Muscle of back (tissue), 11 donors: Measurements from ENCODE around the gene FAM187B. TPM values are rescaled to one million over a fixed set of nuclear protein-coding genes. Genes with fewer than 3 reads are reported as not detected.
A peak's percentile ranks its signal among the peaks of the same experiment; 100 is the strongest.
"Not testable (repeated sequence)": the region's sequence is repeated elsewhere in the genome, so short reads cannot be mapped to it uniquely, and the experiment has no call there.

Experiments used
- DNase-seq, 3 donors: peaks; one replicate each; pipeline versions ENCODE4 v3.0.0 to v3.0.0-alpha.2; 2013
- polyA plus RNA-seq, 10 donors: library from polyadenylated mRNA; unstranded; fragments of 120-200 nt; gene quantifications; one replicate each; pipeline ENCODE4 v1.2.1, GENCODE V29; 2013; ENCODE audit not compliant: insufficient read length in 10 of 10

Gene FAM187B
- polyA plus RNA-seq, 10 donors = 0.19 TPM; not detected in 9

GRCh38 chr19:35236638-35237400 is 8.3 kb upstream of the FAM187B start:
- DNase-seq = no peak

- no peak for DNase-seq
These were observed 4.4 kb upstream of the FAM187B start for GRCh38 chr19:35232912-35233311.

- no peak for DNase-seq
These were observed 3.6 kb upstream of the FAM187B start for GRCh38 chr19:35231956-35232645.

GRCh38 chr19:35229601-35230000 is 1.1 kb upstream of the FAM187B start:
- DNase-seq = no peak

DNA sequence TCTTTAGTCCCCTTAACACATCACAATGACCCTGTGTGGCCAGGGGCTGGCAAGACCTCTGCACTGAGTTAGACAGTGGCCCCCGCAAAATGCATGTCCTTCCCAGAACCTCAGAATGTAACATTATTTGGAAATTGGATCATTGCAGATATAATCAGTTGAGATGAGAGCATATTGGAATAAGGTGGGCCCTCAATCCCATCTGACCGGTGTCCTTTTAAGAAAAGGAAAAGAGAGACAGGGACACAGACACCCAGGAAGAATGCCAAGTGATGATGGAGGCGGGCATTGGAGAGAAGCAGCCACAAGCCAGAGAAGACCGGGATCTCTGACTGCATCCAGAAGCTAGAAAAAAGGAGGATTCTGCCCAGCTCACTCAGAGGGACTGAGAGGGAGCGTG is 1.8 kb downstream of the FAM187B start:
- no peak for DNase-seq

- DNase-seq = no peak
These were observed 2.6 kb downstream of the FAM187B start for GRCh38 chr19:35225951-35226350.

DNA sequence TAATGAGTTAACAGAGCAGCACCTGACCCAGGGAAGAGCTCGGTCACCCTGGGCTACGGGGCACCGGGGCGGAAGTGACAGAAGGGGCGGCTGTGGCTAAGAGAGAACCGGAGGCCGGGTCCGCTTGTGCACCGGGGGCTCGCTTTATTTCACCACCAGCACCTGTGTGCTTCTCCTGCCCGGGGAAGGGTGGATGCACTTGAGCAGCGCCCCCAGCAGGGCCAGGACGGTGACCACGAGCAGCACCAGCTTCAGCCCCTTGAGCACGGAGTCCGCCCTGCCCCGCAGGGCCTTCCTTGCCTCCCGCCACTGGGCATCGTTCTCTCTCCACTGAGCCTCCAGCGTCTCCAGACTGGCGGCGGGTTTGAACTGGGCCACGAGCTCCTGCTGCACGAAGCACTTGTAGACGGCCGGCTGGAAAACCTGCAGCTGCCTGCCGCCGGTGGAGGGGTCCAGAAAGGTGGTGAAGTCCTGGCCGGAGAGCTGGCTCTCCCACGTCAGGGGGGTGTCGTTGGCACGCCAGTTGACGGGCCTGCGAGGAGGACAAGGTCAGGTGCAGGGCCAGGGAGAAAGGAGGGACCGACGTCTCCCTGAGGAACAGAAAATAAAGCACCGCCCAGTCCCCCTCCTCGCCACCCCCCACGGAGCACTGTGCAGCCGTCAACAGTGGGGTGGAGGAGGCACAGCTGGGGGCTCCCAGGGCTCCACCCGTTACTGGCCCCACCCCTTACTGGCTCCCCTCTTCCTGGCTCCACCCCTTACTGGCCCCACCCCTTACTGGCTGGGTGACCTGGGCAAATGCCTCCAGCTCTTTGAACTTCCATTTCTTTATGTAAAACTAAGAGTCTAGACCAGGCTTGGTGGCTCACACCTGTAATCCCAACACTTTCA is 3.6 kb downstream of the FAM187B start:
- DNase-seq = no peak

DNA sequence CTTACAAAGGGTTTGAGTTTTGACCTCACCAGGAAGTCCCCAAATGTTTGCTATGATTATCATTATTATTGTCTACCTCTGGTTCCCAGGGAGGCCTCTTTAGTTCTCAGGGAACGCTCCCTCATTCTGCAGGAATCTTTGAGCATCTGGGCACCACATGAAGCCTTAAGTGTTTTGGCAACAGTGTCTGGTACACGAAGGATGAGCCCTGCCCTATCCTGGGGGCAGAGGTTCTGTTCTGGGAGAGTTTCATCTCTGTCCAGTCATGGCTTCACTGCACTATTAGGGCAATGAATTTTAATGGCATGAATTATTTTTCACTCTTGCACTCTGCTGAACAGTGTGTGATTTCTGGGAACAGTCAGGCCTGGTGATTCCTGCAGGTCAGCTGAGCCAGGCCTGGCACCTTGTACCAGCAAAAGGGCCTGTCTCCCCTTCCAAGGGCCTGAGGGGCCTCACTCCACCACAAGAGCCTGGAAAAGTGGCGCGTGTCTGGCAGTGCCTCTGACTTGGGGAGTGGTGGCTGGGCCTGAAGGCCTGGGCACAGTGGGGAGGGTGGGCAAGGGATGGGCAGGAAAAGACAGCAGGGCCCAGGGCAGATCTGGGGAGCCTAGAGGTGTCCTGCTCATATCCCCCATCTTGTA is 4.6 kb downstream of the FAM187B start:
- DNase-seq = no peak

- DNase-seq = no peak
These were observed 5.3 kb downstream of the FAM187B start for GRCh38 chr19:35223084-35223790.

DNA sequence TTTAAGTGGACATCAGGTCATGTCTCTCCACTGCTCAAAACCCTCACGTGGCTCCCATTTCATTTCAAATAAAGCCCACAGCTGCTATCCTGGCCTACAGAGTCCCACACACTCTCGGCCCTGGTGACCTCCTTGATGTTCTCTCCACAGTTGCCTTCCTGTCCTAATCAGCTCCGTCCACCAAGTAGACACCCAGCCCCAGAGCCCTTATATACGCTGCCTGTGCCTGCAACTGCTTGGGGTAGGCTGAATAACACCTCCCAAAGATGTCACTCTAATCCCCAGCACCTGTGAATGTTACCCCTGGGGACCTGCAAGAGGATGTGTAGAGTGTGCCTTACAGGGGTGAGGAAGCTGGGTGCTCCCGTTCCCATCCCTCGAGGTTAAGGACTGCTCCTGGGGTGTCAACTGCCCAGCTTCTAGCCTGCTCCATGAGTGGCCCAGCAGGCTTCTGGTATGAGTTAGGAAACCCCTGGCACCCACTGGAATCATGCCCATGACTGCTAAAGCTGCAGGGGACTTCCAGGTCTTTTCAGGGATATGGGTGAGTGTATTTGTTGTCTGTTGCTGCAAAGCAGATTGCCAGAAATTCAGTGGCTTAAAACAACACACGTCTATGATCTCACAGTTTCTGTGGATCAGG is 6.0 kb downstream of the FAM187B start:
- no peak for DNase-seq

DNA sequence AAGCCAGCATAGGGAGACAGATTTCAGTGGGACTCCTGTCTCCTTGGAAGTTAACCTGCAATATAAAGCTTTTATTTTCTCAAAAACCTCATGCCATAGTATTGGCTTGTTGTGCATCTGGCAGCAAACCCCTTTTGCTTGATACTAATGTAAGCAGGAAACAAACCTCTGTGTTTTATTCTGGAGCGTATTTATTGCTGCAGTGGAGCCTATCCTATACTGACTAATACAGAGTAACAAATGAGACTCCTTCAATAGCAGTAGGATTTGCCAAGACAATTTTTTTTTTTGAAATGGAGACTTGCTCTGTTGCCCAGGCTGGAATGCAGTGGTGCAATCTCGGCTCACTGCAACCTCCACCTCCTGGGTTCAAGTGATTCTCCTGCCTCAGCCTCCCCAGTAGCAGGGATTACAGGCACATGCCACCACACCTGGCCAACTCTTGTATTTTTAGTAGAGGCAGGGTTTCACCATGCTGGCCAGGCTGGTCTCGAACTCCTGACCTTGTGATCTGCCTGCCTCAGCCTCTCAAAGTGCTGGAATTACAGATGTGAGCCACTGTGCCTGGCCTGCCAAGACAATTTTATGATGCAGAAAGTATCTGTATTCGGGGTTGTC is 7.5 kb downstream of the FAM187B start:
- not testable (repeated sequence) for DNase-seq

DNA sequence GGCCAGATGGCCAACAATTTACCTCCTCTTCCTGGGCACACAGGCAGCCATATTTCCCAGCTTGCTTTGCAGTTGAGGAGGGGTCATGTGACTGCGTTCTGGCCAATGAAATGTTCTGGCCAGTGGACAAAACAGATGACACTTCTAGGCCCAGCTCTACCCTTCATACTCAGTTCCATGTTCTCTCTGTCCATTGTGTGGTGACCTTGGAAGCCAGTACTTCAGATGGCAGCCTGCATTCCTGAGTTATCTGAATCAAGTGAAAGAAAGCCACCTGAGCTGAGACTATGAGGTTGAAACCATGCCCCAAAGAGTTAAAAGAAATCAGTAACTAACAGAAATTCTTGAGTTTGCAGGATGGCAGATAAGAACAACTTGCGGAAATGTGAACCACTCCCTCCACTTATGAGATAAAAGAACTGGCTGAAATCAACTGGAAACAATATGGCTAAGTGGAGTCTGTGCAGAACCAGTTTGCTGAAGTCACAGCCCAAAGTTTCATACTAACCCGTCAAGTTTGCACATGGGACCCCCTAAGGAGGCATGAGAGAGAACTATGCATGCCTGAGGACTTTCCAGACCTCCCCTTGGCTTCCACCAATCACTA is 8.1 kb downstream of the FAM187B start:
- DNase-seq = no peak

- DNase-seq = no peak
These were observed 9.5 kb downstream of the FAM187B start for GRCh38 chr19:35219008-35219407.

GRCh38 chr19:35217649-35217990 is 10.9 kb downstream of the FAM187B start:
- DNase-seq = no peak

DNA sequence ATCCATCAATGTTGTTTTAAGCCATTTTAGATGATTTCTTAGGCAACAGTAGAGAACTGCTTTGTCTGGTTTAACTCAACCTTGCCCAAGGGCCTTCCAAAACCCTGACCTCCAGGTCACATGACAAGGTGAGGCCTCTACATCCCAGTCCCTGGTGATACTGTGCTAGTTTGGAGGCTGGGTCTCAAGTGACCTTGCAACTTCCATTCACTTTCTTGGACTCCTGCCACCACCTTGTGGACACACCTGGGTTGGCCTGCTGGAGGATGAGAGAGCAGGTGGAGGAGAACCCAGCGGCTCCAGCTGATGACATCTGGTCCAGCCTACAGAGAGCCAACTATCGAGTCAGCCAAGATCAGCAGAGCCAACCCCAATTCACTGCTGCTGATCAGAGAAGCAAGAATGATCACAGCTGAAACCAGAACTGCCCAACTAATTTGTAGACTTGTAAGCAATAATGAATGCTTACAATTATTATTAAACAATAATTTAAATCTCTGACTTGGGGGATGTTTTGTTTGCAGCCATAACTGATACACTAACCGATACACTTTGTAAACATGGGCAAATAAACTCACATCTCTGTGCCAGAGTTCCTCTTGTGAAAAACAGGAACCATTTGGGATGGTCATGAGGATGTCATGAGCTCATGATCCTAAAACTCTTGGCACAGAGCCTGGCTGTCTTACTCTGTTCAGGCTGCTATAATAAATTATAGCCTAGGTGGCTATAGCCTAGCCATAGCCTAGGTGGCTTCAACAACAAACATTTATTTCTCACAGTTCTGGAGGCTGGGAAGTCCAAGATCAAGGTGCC is 11.5 kb downstream of the FAM187B start:
- DNase-seq = peak in 1 of 3 donors; percentile 39

DNA sequence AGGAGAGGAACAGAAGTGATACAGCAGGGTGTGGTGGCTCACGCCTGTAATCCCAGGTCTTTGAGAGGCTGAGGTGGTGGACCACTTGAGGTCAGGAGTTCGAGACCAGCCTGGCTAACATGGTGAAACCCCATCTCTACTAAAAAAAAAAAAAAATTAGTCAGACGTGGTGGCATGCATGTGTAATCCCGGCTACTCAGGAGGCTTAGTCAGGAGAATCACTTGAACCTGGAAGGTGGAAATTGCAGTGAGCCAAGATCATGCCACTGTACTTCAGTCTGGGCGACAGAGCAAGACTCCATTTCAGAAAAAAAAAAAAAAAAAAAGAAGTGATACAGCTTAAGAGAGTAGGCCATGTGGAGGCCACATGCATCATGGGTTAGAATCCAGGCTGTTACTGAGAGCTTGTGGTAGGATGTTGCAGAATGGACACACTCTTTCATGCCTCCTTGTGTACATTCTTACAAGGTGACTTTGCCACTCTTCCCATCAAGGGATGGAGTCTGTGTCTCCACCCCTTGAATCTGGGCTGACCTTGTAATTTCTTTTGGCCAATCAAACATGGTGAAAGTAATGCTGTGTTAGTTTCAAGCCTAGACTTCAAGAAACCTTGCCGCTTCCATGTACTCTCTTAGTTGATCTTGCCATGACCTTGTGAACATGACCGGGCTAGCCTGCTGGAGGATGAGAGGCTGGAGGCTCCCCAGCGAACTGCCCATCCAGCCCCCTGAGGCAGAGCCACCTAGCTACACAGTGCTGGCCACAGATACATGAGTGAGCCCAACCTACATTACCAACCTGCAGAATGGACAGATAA is 12.3 kb downstream of the FAM187B start:
- DNase-seq = no peak

GRCh38 chr19:35214766-35215422 is 13.6 kb downstream of the FAM187B start:
- DNase-seq = no peak
